A549 (cell line): ENCODE data around the gene ZNF423. TPM values are rescaled to one million over a fixed set of nuclear protein-coding genes. Genes with fewer than 3 reads are reported as not detected.

Source experiments
- ATAC-seq, 2 experiments: fragments of 200-7000 bp in 1 of 2; fragments of >200 bp in 1 of 2; cut with Nextera tagmentation in 1 of 2; cut with Tn5 transposase in 1 of 2; 3 replicates each; pipeline versions ENCODE4 v1.8.0 to v1.9.1; 2018 to 2020; ENCODE audit warnings: mild to moderate bottlenecking in 1 of 2, moderate library complexity in 1 of 2
- CTCF ChIA-PET: fragments of 300-600 bp; sonication (Branson Sonifier 250); formaldehyde crosslinking; extraction: SDS; loops from one replicate; lab custom pipeline; 2021; ENCODE audit warnings: antibody characterized with exemption, inconsistent platforms; lab: Yijun Ruan, JAX
- POLR2A ChIA-PET: fragments of 350-600 bp; formaldehyde crosslinking; extraction: SDS; loops from one replicate; lab custom pipeline; 2021; ENCODE audit warnings: antibody characterized with exemption, inconsistent platforms; lab: Yijun Ruan, JAX
- DNase-seq, 2 experiments: peaks; one replicate each; pipeline versions ENCODE4 v3.0.0 to v3.0.0-alpha.2; 2011 to 2016; ENCODE audit warnings: low read depth in 1 of 2, low spot score in 1 of 2
- FAIRE-seq: peaks from 2 replicates; lab custom pipeline; 2011; peaks lifted over from hg19 to GRCh38; lab: Jason Lieb, UNC
- H3K27ac ChIP-seq, 2 experiments: fragments of >200 bp; sonication (Bioruptor Twin); formaldehyde crosslinking; 3 replicates each; pipeline ENCODE4 v1.5.1; 2016 to 2017
- H3K4me1 ChIP-seq: fragments of >200 bp; sonication (Bioruptor Twin); formaldehyde crosslinking; 3 replicates; pipeline ENCODE4 v1.6.1; 2016
- H3K4me2 ChIP-seq: fragments of >200 bp; sonication (Bioruptor Twin); formaldehyde crosslinking; 3 replicates; pipeline ENCODE4 v1.6.1; 2016
- H3K4me3 ChIP-seq: fragments of >200 bp; sonication (Bioruptor Twin); formaldehyde crosslinking; 3 replicates; pipeline ENCODE4 v1.5.1; 2016
- H3K9me3 ChIP-seq: fragments of >200 bp; sonication (Bioruptor Twin); formaldehyde crosslinking; 3 replicates; pipeline ENCODE4 v1.6.1; 2016
- ATOH8 ChIP-seq: fragments of 250-450 bp; sonication (Bioruptor Pico); IDR thresholded peaks from 2 replicates; pipeline ENCODE4 v1.5.0; 2020; ENCODE audit warnings: low read depth, mild to moderate bottlenecking, moderate library complexity
- BCL3 ChIP-seq: fragments of >200 bp; sonication (Bioruptor Twin); formaldehyde crosslinking; IDR thresholded peaks from 3 replicates; pipeline ENCODE4 v1.6.1; 2016
- CEBPB ChIP-seq, 2 experiments: fragments of >200 bp in 1 of 2; sonication (Bioruptor Twin) in 1 of 2; formaldehyde crosslinking in 1 of 2; IDR thresholded peaks; 2 replicates each; pipeline ENCODE4 v1.6.1; 2012 to 2016
- CHD4 ChIP-seq: fragments of 200-600 bp; sonication (generic); IDR thresholded peaks from 2 replicates; pipeline ENCODE4 v1.6.1; 2016; ENCODE audit warnings: antibody characterized with exemption, mild to moderate bottlenecking, borderline replicate concordance
- EHMT2 ChIP-seq: fragments of 200-600 bp; sonication (generic); IDR thresholded peaks from 2 replicates; pipeline ENCODE4 v1.6.1; 2016; ENCODE audit warnings: antibody characterized with exemption, low read depth, mild to moderate bottlenecking, moderate library complexity
- EP300 ChIP-seq, 2 experiments: fragments of >200 bp; sonication (Bioruptor Twin); formaldehyde crosslinking; IDR thresholded peaks; 2 replicates in 1 of 2; 3 replicates in 1 of 2; pipeline ENCODE4 v1.6.1; 2016 to 2017
- FOSB ChIP-seq: fragments of 250-450 bp; sonication (Bioruptor Pico); IDR thresholded peaks from 2 replicates; pipeline ENCODE4 v1.5.0; 2020; ENCODE audit warnings: mild to moderate bottlenecking, moderate library complexity
- FOXS1 ChIP-seq: fragments of 250-450 bp; sonication (Bioruptor Pico); IDR thresholded peaks from 2 replicates; pipeline ENCODE4 v1.5.0; 2020; ENCODE audit warnings: mild to moderate bottlenecking, moderate library complexity
- GATA3 ChIP-seq: IDR thresholded peaks from 2 replicates; pipeline ENCODE4 v1.6.1; 2012; ENCODE audit warnings: borderline replicate concordance
- HDAC2 ChIP-seq: fragments of 200-600 bp; sonication (generic); IDR thresholded peaks from 2 replicates; pipeline ENCODE4 v1.6.1; 2016
- HMGXB4 ChIP-seq: fragments of 250-450 bp; sonication (Bioruptor Pico); IDR thresholded peaks from 2 replicates; pipeline ENCODE4 v1.5.0; 2021; ENCODE audit warnings: mild to moderate bottlenecking, moderate library complexity, borderline replicate concordance
- HOXB13 ChIP-seq: fragments of 250-450 bp; sonication (Bioruptor Pico); IDR thresholded peaks from 2 replicates; pipeline ENCODE4 v1.5.0; 2020; ENCODE audit warnings: low read depth, mild to moderate bottlenecking, moderate library complexity
- HOXB5 ChIP-seq: fragments of 250-450 bp; sonication (Bioruptor Pico); IDR thresholded peaks from 2 replicates; pipeline ENCODE4 v1.5.0; 2020; ENCODE audit warnings: mild to moderate bottlenecking, moderate library complexity
- JUNB ChIP-seq: fragments of >200 bp; sonication (Bioruptor Twin); formaldehyde crosslinking; IDR thresholded peaks from 2 replicates; pipeline ENCODE4 v1.6.1; 2016
- KDM1A ChIP-seq: fragments of 200-600 bp; sonication (generic); IDR thresholded peaks from 2 replicates; pipeline ENCODE4 v1.6.1; 2016; ENCODE audit warnings: low read depth, mild to moderate bottlenecking
- KDM5A ChIP-seq: fragments of 200-600 bp; sonication (generic); IDR thresholded peaks from 2 replicates; pipeline ENCODE4 v1.6.1; 2016; ENCODE audit warnings: antibody characterized with exemption, mild to moderate bottlenecking
- MAFK ChIP-seq: fragments of 450-650 bp; IDR thresholded peaks from 2 replicates; pipeline ENCODE4 v1.6.1; 2014; ENCODE audit not compliant: partially characterized antibody
- MYC ChIP-seq: IDR thresholded peaks from 2 replicates; pipeline ENCODE4 v1.6.1; 2012; ENCODE audit warnings: mild to moderate bottlenecking, inconsistent platforms, low read length, improper control_type of control experiment, borderline replicate concordance
- NPAS2 ChIP-seq: fragments of 250-450 bp; sonication (Bioruptor Pico); IDR thresholded peaks from 2 replicates; pipeline ENCODE4 v1.8.0; 2022; ENCODE audit warnings: mild to moderate bottlenecking, moderate library complexity, borderline replicate concordance
- PHF8 ChIP-seq: fragments of 200-600 bp; sonication (generic); IDR thresholded peaks from 2 replicates; pipeline ENCODE4 v1.6.1; 2016; ENCODE audit warnings: low read depth, mild to moderate bottlenecking, antibody characterized with exemption, moderate library complexity, borderline replicate concordance
- REST ChIP-seq: fragments of 200-600 bp; sonication (generic); IDR thresholded peaks from 2 replicates; pipeline ENCODE4 v1.6.1; 2016; ENCODE audit warnings: antibody characterized with exemption, mild to moderate bottlenecking, moderate library complexity
- RNF2 ChIP-seq: fragments of 200-600 bp; sonication (generic); IDR thresholded peaks from 2 replicates; pipeline ENCODE4 v1.6.1; 2016; ENCODE audit warnings: low read depth, mild to moderate bottlenecking, antibody characterized with exemption, moderate library complexity, borderline replicate concordance
- SREBF2 ChIP-seq: fragments of 450-650 bp; IDR thresholded peaks from 2 replicates; pipeline ENCODE4 v1.6.1; 2014; ENCODE audit warnings: mild to moderate bottlenecking, moderate library complexity
- TFCP2L1 ChIP-seq: fragments of 250-450 bp; sonication (Bioruptor Pico); IDR thresholded peaks from 2 replicates; pipeline ENCODE4 v1.5.0; 2021; ENCODE audit warnings: mild to moderate bottlenecking
- ZNF302 ChIP-seq: fragments of 250-450 bp; sonication (Bioruptor Pico); IDR thresholded peaks from 2 replicates; pipeline ENCODE4 v1.9.0; 2021; ENCODE audit warnings: inconsistent platforms, mild to moderate bottlenecking, moderate library complexity
- WGBS: methylation state at CpG from one replicate; pipeline ENCODE4 v1.1.6; 2017; ENCODE audit errors: missing lambda C conversion rate; 5-methylcytosine and 5-hydroxymethylcytosine counted together
- polyA plus RNA-seq, 4 experiments: library from polyadenylated mRNA; depleted of rRNA in 3 of 4; stranded (reverse); fragments of >200 nt; fragmentation: RNase III in 1 of 4; extraction: RNeasy Plus Mini Kit Qiagen cat#74134 plus additional on column Dnase treatment in 1 of 4; gene quantifications; 2 replicates in 3 of 4; 3 replicates in 1 of 4; pipeline ENCODE4 v1.2.3, GENCODE V29; 2011 to 2017

The ZNF423 gene
- polyA plus RNA-seq, 2 of the 4 experiments (the other 2 are of a cell fraction) = 0.04 to 0.10 TPM

GRCh38 chr16:49562228-49562627 lies 293.7 kb downstream of the ZNF423 start:
- POLR2A ChIA-PET = no interaction called here
- no peak for FAIRE-seq

GRCh38 chr16:49560004-49560830 lies 295.7 kb downstream of the ZNF423 start:
- no peaks in the 10 kb centered on the region for H3K4me1 ChIP-seq
- ATAC-seq (no peak), FAIRE-seq (no peak), DNase-seq (no peak)
- CTCF ChIA-PET = no interaction called here
- no peak overlapping the region for H3K4me2 ChIP-seq
- TF ChIP-seq RNF2 (no peak), MAFK (no peak), CHD4 (no peak), KDM1A (no peak), ATOH8 (no peak), MYC (no peak), EP300 (IDR thresholded peaks at IDR 0.05) (no peak), ZNF302 (no peak), SREBF2 (no peak), BCL3 (no peak), HDAC2 (no peak), HOXB13 (no peak), GATA3 (no peak), REST (no peak), FOXS1 (CRISPR knock-in tag) (no peak), NPAS2 (CRISPR knock-in tag) (no peak)
- H3K9me3 ChIP-seq = no peaks in the 10 kb centered on the region
- POLR2A ChIA-PET = no interaction called here
- WGBS = 42% methylated on average over 25 of the region's 25 CpGs
- H3K27ac ChIP-seq = no peak overlapping the region
- H3K4me3 ChIP-seq = no peak overlapping the region

More at GRCh38 chr16:49562228-49562627, 293.7 kb downstream of the ZNF423 start:
- H3K27ac ChIP-seq = no peak overlapping the region
- 0% methylated on average over 3 of the region's 3 CpGs for WGBS
- no peak for TF ChIP-seq EP300 (IDR thresholded peaks at IDR 0.05)
- TF ChIP-seq, all 56 proteins: peak for 0
- H3K4me2 ChIP-seq = no peak overlapping the region
- H3K9me3 ChIP-seq = no peaks in the 10 kb centered on the region
- no peak for DNase-seq
- no peak overlapping the region for H3K4me3 ChIP-seq
- ATAC-seq = no peak
- CTCF ChIA-PET = interaction anchor here (1.2 to 1.3 kb wide), 2 partner anchors 154 to 295 kb away, joined by 4 read pairs; no protein-coding TSS in a partner anchor
- H3K4me1 ChIP-seq = no peaks in the 10 kb centered on the region

GRCh38 chr16:49559242-49559641 lies 296.7 kb downstream of the ZNF423 start:
- ChIA-PET POLR2A (no interaction called here), CTCF (no interaction called here)
- Histone ChIP-seq H3K4me1 (no peaks in the 10 kb centered on the region), H3K4me3 (no peak overlapping the region), H3K4me2 (no peak overlapping the region), H3K27ac (no peak overlapping the region), H3K9me3 (no peaks in the 10 kb centered on the region)
- 28% methylated on average over 4 of the region's 4 CpGs for WGBS
- no peak for FAIRE-seq
- ATAC-seq = no peak
- no peak for DNase-seq
- TF ChIP-seq EHMT2 = no peak
- TF ChIP-seq KDM5A = no peak
- TF ChIP-seq JUNB = no peak
- TF ChIP-seq PHF8 = no peak
- TF ChIP-seq HOXB5 = no peak
- TF ChIP-seq HDAC2 = no peak
- no peak for TF ChIP-seq CEBPB (IDR thresholded peaks at IDR 0.05)
- no peak for TF ChIP-seq HMGXB4 (CRISPR knock-in tag)
- TF ChIP-seq TFCP2L1 (CRISPR knock-in tag) = no peak
- TF ChIP-seq FOSB (CRISPR knock-in tag) = no peak
- TF ChIP-seq RNF2 = no peak
